Measurements from ENCODE around the gene FSTL4. TPM values are rescaled to one million over a fixed set of nuclear protein-coding genes. Genes with fewer than 3 reads are reported as not detected.

FSTL4 gene
- total and polyA plus RNA-seq, 12 donors, result 0.48 to 5.2 (median 2.3) TPM

- Histone ChIP-seq H3K27ac (no peak overlapping the region), H3K4me1 (replicated peaks in 1 of 2) (no peaks in the 10 kb centered on the region), H3K9me3 (replicated peaks in 1 of 3) (no peaks in the 10 kb centered on the region), H3K4me3 (no peak overlapping the region), H3K36me3 (replicated peaks in 1 of 2) (no peaks in the 10 kb centered on the region), H3K27me3 (no peaks in the 10 kb centered on the region)
- peak in 1 of 7 donors; percentile 21 for DNase-seq
- TF ChIP-seq POLR2A (IDR thresholded peaks at IDR 0.05), result no peak
- no peak for TF ChIP-seq CTCF (IDR thresholded peaks at IDR 0.05)
- intact Hi-C loops (cut with DNase I), result loop anchor here in 1 of 2 donors (10.0 kb wide), 1 partner anchor 439 kb away; no protein-coding TSS in a partner anchor
- WGBS, 4 donors, result 84 to 91% (median 90%) methylated on average over 9 of the region's 9 CpGs
Observed at GRCh38 chr5:133426264-133426663, 186.1 kb downstream of the FSTL4 start.

DNA sequence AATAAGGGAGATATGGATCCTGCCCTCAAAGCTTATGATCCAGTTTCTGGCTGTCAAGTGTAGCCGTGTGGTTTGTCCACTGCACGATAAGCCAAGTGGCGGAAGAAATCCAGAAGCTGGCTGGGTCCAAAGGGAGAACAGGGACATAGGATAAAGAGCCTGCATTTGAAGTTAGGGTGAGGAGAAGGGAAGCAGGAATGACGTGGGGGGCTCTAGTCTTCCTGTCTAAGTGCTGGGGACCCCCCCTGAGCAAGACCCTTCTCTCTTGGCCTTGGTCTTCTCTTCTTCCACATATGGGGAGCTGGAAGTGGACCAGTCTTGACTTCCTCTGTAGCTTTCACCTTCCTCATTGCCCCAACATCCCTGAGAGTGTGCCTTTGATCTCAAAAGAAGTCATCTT, 186.6 kb downstream of the FSTL4 start:
- DNase-seq, result peak in 1 of 7 donors; percentile 27
- Histone ChIP-seq H3K36me3 (replicated peaks in 1 of 2) (no peaks in the 10 kb centered on the region), H3K4me1 (replicated peaks in 1 of 2) (no peaks in the 10 kb centered on the region), H3K27ac (no peak overlapping the region), H3K27me3 (no peaks in the 10 kb centered on the region), H3K4me3 (no peak overlapping the region), H3K9me3 (replicated peaks in 1 of 3) (no peaks in the 10 kb centered on the region)
- intact Hi-C loops (cut with DNase I), result loop anchor here in 1 of 2 donors (10.0 kb wide), 1 partner anchor 439 kb away; no protein-coding TSS in a partner anchor
- 89 to 95% (median 91%) methylated on average over 4 of the region's 4 CpGs for WGBS, 4 donors
- TF ChIP-seq CTCF (IDR thresholded peaks at IDR 0.05) (no peak), POLR2A (IDR thresholded peaks at IDR 0.05) (no peak)

DNA sequence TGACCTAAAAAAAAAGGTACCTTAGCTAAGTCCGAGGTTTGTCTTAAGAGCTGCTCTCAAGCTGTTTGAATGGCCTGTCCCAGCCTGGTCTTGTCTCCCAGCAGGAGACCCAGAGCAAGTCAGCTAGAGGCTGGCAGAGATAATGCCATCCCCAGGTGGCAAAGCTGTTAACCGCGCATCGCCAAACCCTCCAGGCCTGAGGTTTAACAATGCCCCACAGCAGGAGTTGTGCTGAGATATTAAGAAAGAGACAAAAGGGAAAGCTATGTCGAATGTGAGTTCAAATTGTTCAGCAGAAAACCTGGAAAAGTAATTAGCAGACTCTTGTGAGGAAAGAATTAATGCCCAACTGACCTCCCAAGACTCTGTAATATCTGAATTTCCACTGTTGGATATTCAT, 187.1 kb downstream of the FSTL4 start:
- no peak overlapping the region for H3K4me3 ChIP-seq
- H3K36me3 ChIP-seq (replicated peaks in 1 of 2), result no peaks in the 10 kb centered on the region
- peak in 1 of 7 donors; percentile 23 for DNase-seq
- H3K9me3 ChIP-seq (replicated peaks in 1 of 3), result no peaks in the 10 kb centered on the region
- no peaks in the 10 kb centered on the region for H3K27me3 ChIP-seq
- TF ChIP-seq POLR2A (IDR thresholded peaks at IDR 0.05) (no peak), CTCF (IDR thresholded peaks at IDR 0.05) (no peak)
- no peaks in the 10 kb centered on the region for H3K4me1 ChIP-seq (replicated peaks in 1 of 2)
- WGBS, 4 donors, result 82 to 95% (median 92%) methylated on average over 5 of the region's 5 CpGs
- no peak overlapping the region for H3K27ac ChIP-seq
- intact Hi-C loops (cut with DNase I), result loop anchor here in 1 of 2 donors (10.0 kb wide), 1 partner anchor 440 kb away; no protein-coding TSS in a partner anchor

- Histone ChIP-seq H3K36me3 (replicated peaks in 1 of 2) (no peaks in the 10 kb centered on the region), H3K4me1 (replicated peaks in 1 of 2) (no peaks in the 10 kb centered on the region), H3K27me3 (no peaks in the 10 kb centered on the region), H3K9me3 (replicated peaks in 1 of 3) (no peaks in the 10 kb centered on the region), H3K4me3 (no peak overlapping the region), H3K27ac (no peak overlapping the region)
- DNase-seq, result peak; percentile 52 to 81 (median 72)
- intact Hi-C loops (cut with DNase I), result loop anchor here (5.0 to 10.0 kb wide), 4 partner anchors 189 to 519 kb away; partner anchors contain the start of gene FSTL4 (in 1 of the 2)
- 26 to 46% (median 26%) methylated on average over 8 to 30 of the region's 30 CpGs for WGBS, 4 donors
- TF ChIP-seq CTCF (IDR thresholded peaks at IDR 0.05) (peak; percentile 92 to 98 (median 96)), POLR2A (IDR thresholded peaks at IDR 0.05) (no peak)
Observed at GRCh38 chr5:133423618-133424282, 188.6 kb downstream of the FSTL4 start.
